GM20000 (cell line): ENCODE data around the gene ITGAL.
A peak's percentile ranks its signal among the peaks of the same experiment; 100 is the strongest.

Experiments
- DNase-seq: peaks from one replicate; pipeline ENCODE4 v3.0.0; 2012; ENCODE audit warnings: low spot score
- TF ChIP-seq, protein P1 (sequence below): IDR thresholded peaks from 2 replicates; pipeline ENCODE4 v1.5.1; 2012; ENCODE audit warnings: mild to moderate bottlenecking, control low read depth; ENCODE audit errors: extremely low read depth, missing control alignments

The ITGAL gene

DNA sequence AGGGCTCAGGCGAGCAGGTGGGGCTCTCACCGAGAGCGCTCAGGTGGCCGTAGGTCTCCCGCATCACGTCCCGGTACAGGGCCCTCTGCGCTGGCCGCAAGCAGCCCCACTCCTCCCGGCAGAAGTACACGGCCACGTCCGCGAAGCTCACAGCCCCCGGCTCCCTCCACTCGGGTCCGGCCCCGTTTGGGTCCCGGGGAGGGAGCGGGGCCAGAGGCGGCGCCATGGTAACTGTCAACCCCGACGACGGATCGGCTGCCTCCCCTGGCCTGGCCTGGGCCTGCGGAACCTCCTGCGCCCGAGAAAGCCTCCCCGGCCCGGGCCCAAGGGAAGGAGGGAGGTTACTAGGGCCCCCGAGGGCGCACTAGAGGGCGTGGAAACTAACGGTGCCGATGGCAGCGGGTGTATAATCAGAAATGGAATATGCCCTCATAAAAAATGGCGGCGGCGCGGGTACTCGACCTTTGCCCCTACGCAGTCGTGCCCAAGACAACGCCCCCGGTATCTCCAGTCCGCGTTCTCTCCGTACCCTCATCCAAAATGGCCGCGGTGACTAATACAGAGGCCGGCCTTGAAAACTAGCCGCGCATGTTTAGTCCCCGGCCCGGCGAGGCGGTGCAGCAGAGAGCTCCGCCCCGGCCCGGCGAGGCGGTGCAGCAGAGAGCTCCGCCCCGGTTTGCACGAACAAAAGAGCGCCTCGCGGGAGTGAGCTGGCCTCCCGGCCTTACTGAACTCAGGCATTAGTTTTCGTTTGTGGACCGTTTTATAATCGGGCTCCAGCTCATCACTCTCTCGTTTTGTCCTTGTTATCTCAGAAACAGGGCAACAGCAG is 85.6 kb downstream of the ITGAL start, which contains the start of gene ZNF764:
Gene ZNF764 (minus strand): TSS at position 418 of the 832 bp plus-strand sequence. CDS start 192 bp downstream, at position 226.
- TF ChIP-seq, protein P1, sequence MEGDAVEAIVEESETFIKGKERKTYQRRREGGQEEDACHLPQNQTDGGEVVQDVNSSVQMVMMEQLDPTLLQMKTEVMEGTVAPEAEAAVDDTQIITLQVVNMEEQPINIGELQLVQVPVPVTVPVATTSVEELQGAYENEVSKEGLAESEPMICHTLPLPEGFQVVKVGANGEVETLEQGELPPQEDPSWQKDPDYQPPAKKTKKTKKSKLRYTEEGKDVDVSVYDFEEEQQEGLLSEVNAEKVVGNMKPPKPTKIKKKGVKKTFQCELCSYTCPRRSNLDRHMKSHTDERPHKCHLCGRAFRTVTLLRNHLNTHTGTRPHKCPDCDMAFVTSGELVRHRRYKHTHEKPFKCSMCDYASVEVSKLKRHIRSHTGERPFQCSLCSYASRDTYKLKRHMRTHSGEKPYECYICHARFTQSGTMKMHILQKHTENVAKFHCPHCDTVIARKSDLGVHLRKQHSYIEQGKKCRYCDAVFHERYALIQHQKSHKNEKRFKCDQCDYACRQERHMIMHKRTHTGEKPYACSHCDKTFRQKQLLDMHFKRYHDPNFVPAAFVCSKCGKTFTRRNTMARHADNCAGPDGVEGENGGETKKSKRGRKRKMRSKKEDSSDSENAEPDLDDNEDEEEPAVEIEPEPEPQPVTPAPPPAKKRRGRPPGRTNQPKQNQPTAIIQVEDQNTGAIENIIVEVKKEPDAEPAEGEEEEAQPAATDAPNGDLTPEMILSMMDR, result no peak
- DNase-seq, result peak; percentile 96

DNA sequence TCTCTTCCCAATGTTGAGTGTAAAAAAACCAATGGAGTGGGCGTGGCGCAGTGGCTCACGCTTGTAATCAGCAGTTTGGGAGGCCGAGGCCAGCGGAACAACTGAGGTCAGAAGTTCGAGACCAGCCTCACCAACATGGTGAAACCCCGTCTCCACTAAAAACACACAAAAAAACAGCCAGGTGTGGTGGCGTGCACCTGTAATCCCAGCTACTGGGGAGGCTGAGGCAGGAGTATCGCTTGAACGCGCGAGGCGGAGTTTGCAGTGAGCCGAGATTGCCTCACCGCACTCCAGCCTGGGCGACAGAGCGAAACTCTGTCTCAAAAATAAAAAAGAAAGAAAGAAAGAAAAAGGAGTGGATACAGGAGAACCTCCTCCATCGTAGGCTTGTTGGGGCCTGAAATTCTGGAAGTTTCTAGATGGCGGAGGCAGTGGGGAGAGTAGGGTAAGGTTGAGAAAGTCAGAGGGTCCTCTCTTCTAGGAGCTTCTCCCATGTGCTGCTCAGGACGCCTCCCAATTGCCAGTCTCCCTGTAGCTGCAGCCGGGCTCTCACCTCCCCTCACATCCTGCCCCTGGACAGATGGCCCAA is 86.3 kb downstream of the ITGAL start:
- no peak for DNase-seq
- TF ChIP-seq, protein P1, result no peak

DNA sequence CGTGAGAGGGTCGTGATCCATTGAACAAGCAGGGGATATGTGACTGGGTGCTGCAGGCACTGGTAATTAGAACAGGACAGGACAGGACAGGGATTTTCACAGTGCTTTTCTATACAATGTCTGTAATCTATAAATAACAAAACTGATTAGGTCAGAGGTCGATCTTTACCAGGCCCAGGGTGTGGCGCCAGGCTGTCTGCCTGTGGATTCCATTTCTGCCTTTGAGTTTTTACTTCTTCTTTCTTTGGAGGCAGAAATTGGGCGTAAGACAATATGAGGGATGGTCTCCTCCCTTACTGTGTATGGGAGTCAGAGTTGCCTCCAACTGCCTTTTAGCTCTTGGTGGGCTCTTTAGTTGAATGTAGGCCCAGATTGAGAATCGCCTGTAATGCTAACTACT is 87.1 kb downstream of the ITGAL start:
- TF ChIP-seq, protein P1, result no peak
- DNase-seq, result no peak

DNA sequence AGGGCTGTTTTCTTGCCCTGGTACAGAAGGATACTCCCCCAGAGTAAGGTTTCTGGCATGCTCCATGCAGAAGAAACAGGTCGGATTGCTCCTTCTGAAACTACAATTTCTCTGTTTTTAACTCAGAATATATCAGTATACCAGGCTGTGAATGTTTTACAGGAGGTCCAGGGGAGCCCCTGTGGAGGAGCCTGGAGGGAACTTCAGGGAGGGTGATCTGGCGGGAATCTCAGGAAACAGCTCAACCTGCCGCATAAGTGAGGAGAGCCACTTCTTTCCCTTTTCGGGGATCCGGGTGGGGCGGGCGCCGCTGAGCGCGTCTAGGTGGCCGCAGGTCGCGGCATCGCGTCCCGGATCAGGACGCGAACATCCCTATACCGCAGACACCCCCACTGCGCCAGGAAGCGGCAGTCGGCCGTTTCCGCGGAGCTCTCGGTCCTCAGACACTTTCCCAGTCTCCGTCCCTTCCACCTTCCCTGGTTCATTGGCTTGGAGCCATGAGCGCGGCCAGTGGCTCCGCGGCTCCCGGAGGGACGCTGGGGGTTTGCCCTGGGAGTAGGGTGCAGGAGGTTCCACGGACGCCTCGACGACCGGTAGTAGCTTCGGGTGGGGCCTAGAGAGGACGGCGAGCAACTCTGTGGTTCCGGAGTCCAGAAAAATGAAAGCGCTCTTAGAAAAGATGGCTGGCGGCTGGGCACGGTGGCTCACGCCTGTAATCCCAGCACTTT is 88.7 kb downstream of the ITGAL start:
- TF ChIP-seq, protein P1, result no peak
- peak; percentile 37 for DNase-seq

DNA sequence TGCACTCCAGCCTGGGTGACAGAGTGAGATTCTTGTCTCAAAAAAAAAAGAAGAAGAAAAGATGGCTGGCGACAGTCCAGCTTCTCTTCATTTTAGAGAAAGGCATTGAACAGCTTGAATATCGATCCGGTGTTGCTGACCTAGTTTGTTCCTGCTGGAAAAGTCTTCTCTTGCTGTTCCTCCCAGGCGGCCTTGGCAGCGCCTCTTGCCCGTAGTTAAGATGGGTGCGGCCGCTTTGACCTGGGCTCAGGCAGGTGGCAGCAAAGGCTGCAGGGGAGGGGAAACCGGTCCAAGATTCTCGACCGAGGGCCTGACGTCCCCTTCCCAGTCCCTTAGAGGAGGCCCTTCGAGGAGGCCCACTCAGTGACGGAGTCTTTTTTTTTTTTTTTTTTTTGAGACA is 89.5 kb downstream of the ITGAL start:
- TF ChIP-seq, protein P1, result no peak

DNA sequence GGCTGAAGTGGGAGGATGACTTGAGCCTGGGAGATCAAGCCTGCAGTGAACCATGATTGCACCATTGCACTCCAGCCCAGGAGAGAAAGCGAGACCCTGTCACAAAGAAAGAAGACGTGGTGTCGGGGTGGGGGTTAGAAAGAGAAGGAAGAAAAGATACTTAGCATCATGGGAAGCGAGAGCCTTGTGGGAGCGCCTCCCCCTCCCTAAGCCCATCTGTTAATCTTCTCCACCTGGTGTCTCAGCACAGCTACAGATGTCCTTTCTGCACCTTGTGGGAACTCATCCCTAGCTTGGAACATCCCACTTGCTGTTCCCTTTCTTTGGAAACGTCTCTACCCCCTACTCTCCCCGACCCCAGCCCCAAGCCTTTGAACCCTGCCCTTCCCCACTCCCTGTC is 93.0 kb downstream of the ITGAL start:
- TF ChIP-seq, protein P1, result no peak
- no peak for DNase-seq

More for the DNA sequence above, 89.5 kb downstream of the ITGAL start:
- DNase-seq, result no peak

DNA sequence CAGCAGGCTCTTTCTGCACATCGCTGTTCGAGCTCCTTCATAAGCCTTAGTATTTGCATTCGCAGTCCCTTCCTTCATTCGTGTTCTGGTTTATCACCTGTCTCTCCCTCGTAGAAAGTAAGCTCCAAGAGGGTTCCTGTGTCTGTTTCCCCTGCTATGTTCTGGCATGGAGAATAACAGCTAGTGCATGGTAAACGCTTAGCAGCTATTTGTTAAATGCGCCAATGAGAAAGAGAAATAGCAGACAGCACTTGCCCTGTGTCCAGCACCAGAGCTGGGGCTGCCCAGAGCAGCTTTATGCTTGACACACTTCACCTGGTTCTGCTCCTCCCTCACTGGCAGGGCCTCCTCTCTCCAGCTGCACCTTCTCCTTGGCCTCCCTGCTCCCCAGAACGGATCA is 93.4 kb downstream of the ITGAL start:
- no peak for DNase-seq
- TF ChIP-seq, protein P1, result no peak
